ENCODE results near the gene S100A7A.
"Not testable (repeated sequence)": the region's sequence is repeated elsewhere in the genome, so short reads cannot be mapped to it uniquely, and the experiment has no call there.

The S100A7A gene

DNA sequence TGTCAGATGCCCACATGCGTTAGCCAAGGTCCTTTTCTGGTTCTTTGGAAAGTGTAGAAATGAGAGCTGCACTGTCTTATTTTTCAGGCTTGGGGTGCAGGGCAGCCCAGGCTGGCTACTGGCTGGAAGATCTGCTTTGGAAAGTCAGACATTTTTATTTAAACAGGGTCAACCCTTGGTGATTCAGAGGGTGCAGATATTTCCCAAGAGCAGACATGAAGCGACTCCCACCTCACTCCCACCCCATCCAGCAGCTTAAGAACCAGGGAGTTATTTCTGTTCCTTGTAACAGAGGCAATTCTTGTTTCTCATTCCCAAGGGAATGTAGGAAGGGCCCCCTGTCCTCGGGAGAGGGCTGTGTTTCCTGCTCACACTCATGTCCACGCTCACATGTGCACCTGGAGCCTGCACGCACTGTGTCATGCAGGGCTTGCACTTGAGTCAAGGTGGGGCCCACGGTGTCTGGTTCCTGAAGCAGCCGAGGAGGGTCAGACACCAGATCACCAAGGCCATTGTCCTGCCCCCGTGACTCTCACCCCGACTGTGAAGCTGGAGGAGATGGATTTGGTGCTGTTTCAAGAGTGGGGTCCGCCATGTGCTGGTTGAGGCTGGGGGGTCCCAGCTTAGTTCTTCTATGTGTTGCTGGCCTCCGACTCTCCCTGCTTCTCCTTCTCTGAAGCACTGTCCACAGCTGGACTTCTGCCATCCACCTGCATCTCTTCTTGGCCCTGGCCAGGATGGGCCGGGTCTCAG is 992 bp downstream of the S100A7A start:
- no peak for TF ChIP-seq CTBP1 (IDR thresholded peaks at IDR 0.05; ENCODE audit: borderline replicate concordance)
- CTCF ChIA-PET = no interaction called here
- POLR2A ChIA-PET = no interaction called here

DNA sequence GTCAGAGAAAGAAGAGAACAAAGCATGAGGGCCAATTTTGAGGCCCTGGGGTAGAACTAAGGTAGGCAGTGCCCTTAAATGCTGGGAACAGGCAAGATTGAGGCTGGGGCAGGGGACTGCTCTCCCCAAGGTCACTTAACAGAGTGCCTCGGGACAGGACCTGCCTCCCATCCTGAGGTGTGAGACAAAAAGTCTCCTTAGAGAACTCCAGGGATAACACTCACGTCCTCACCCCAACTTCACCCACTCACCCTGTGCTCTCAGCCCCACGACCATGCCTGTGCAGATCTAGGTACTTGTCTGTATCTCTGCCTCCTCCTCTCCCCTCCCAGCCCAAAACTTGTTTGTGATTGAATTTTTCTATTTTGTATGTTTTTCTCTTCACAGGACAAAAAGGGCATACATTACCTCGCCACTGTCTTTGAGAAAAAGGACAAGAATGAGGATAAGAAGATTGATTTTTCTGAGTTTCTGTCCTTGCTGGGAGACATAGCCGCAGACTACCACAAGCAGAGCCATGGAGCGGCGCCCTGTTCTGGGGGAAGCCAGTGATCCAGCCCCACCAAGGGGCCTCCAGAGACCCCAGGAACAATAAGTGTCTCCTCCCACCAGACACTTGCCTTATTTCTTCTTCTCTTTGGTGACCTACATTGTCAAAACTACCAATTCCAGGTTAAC is 2.6 kb downstream of the S100A7A start:
- POLR2A ChIA-PET; DNase-seq (ENCODE audit: extremely low spot score); CTCF ChIA-PET: not testable (repeated sequence)

More for the DNA sequence above, 992 bp downstream of the S100A7A start:
- DNase-seq (ENCODE audit: extremely low spot score) = no peak

DNA sequence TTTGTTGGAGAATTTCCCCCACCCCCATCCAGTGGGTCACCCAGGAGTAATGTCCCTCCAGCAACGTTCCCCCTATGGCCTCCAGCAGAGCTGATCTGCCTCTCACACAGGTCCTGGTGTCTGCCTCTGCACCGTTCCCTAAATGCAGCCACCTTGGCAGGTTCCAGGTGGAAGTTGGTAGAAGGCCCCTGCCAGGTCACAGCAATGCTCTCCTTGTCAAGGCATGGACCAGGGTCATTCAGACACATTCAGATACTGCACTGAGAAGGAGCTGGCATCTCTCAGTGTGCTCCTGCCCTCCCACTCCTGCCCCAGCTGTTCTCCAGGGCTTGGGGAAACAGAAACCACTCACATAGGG is 3.1 kb downstream of the S100A7A start:
- CTCF ChIA-PET; POLR2A ChIA-PET; DNase-seq (ENCODE audit: extremely low spot score): not testable (repeated sequence)

DNA sequence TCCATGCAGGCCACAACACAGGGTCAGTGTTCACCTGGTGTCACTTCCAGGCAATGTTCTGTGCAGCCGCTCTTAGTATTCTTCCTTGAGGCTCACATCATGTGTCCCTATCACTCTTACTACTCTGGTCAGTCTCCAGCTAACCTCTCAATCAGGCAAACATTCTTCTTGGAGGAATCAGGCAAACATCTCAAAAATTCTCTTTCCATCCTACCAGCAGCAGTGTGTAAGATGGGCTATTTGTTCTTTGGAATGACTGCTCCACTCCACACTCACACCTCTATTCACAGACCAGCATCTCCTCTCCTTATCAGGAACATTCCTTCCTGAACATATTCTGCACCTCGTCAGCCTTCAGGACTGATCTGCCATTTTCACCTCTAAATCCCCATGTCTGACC is 4.0 kb downstream of the S100A7A start:
- TF ChIP-seq SUZ12 (IDR thresholded peaks at IDR 0.05) (no peak), SP1 (IDR thresholded peaks at IDR 0.05) (no peak), ELF4 (IDR thresholded peaks at IDR 0.05) (no peak), ARNT (IDR thresholded peaks at IDR 0.05) (no peak)
- ChIA-PET CTCF (no interaction called here), POLR2A (no interaction called here)
- DNase-seq (ENCODE audit: extremely low spot score) = no peak

DNA sequence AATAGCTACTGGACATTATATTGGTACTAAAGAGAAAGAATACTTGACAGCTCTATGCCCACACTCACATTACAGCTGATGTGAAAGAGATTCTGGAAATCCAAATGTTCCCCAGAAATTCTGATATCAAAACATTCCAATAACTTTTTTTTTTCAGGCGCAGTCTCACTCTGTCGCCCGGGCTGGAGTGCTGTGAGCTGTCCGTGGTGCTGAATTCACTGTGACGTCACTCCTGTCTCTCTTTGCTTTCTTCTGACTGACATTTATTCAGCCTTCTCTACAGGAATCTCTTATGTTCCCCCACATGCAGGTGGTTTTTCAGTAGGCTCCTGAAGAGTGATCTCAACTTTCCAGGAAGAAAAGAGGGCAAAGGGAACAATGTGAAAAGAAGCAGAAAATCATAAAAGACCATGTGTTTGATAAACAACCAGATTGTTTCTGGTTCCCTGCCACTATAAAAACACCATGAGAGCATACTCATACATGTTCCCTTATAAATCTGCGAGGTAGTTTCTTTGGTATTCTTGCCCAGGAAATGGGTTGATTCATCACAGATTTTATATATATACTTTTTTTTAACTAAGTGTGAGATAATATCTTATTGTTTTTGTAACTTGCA is 6.2 kb downstream of the S100A7A start:
- ChIA-PET POLR2A (no interaction called here), CTCF (interaction anchor here (0.6 kb wide), 1 partner anchor 396 kb away, joined by 4 read pairs; no protein-coding TSS in a partner anchor)
- peak; percentile 73 for DNase-seq (ENCODE audit: extremely low spot score)
- TF ChIP-seq FOXA1 (IDR thresholded peaks at IDR 0.05) (no peak), FOXK2 (IDR thresholded peaks at IDR 0.05) (no peak), CTBP1 (IDR thresholded peaks at IDR 0.05; ENCODE audit: borderline replicate concordance) (no peak), FOXM1 (IDR thresholded peaks at IDR 0.05; ENCODE audit: borderline replicate concordance) (no peak), TARDBP (IDR thresholded peaks at IDR 0.05) (no peak), ARNT (IDR thresholded peaks at IDR 0.05) (no peak), HDGF (IDR thresholded peaks at IDR 0.05; ENCODE audit: borderline replicate concordance) (no peak), BHLHE40 (IDR thresholded peaks at IDR 0.05; ENCODE audit: borderline replicate concordance) (no peak), L3MBTL2 (conservative IDR thresholded peaks at IDR 0.05) (no peak), ZNF384 (IDR thresholded peaks at IDR 0.05) (peak; percentile 57; the same call in 1 of the 2 replicates), NFRKB (IDR thresholded peaks at IDR 0.05) (no peak), LEF1 (IDR thresholded peaks at IDR 0.05; ENCODE audit: borderline replicate concordance) (no peak), SUZ12 (IDR thresholded peaks at IDR 0.05) (no peak), ELF4 (IDR thresholded peaks at IDR 0.05) (no peak)
- TF ChIP-seq, protein P1, sequence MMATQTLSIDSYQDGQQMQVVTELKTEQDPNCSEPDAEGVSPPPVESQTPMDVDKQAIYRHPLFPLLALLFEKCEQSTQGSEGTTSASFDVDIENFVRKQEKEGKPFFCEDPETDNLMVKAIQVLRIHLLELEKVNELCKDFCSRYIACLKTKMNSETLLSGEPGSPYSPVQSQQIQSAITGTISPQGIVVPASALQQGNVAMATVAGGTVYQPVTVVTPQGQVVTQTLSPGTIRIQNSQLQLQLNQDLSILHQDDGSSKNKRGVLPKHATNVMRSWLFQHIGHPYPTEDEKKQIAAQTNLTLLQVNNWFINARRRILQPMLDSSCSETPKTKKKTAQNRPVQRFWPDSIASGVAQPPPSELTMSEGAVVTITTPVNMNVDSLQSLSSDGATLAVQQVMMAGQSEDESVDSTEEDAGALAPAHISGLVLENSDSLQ (IDR thresholded peaks at IDR 0.05) = peak; percentile 42; the same call in 1 of the 2 replicates

DNA sequence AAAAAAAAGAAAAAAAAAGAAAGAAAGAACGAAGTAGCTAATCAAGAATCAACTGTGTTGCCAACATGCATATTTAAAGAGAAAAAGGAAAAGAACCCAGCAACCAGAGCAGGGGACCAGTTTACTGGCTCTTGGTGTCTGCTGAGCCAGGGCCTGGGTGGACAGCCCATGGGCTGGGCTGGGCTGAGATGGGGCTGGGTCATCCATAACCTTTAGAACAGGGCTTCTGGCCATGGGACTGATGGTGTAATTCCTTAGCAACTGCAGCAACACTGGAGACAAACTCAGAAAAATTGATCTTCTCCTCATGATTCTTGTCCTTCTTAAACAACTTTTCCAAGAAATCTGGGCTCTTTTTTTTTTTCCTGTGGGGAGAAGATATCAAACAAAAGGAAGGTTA is 10.5 kb downstream of the S100A7A start:
- POLR2A ChIA-PET = no interaction called here
- TF ChIP-seq TARDBP (IDR thresholded peaks at IDR 0.05) (no peak), ARNT (IDR thresholded peaks at IDR 0.05) (no peak), CTBP1 (IDR thresholded peaks at IDR 0.05; ENCODE audit: borderline replicate concordance) (no peak), LEF1 (IDR thresholded peaks at IDR 0.05; ENCODE audit: borderline replicate concordance) (no peak), SP1 (IDR thresholded peaks at IDR 0.05) (no peak), SUZ12 (IDR thresholded peaks at IDR 0.05) (no peak), FOXA1 (IDR thresholded peaks at IDR 0.05) (no peak), BHLHE40 (IDR thresholded peaks at IDR 0.05; ENCODE audit: borderline replicate concordance) (no peak), ZNF384 (IDR thresholded peaks at IDR 0.05) (no peak), FOXM1 (IDR thresholded peaks at IDR 0.05; ENCODE audit: borderline replicate concordance) (no peak), FOXK2 (IDR thresholded peaks at IDR 0.05) (no peak), ELF4 (IDR thresholded peaks at IDR 0.05) (no peak), NFRKB (IDR thresholded peaks at IDR 0.05) (no peak), HDGF (IDR thresholded peaks at IDR 0.05; ENCODE audit: borderline replicate concordance) (no peak), L3MBTL2 (conservative IDR thresholded peaks at IDR 0.05) (no peak)
- TF ChIP-seq, protein P1 (IDR thresholded peaks at IDR 0.05) = no peak
- CTCF ChIA-PET = interaction anchor here (0.7 kb wide), 1 partner anchor 62 kb away, joined by 3 read pairs; no protein-coding TSS in a partner anchor
- DNase-seq (ENCODE audit: extremely low spot score) = no peak

DNA sequence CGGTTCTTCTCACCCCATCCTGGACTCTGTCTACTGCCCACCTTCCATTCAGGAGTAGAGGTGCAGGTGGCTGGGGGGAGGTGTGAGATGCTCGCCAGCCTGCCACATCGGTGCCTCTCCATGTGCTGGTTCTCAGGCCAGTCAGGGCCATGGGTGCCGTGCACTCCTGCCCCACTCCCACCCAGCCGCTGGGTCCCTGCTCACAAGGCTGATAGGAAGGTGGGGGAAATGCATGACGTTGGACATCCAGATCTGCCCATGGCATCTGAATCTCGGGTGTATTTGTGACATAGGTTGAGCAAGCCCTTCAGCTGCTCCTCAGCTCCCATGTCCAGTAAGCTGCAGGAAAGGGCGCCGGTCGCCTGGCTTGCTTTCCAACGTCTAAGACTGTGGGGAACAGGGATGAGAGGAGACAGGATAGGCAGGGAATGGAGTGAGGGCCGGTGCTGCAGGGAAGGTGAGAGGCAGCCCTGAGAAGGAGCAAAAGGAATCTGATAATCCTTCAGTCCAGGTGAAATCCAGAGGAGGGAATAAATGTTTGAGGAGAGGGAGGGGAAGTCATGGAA is 11.8 kb downstream of the S100A7A start:
- CTCF ChIA-PET = no interaction called here
- no peak for DNase-seq (ENCODE audit: extremely low spot score)
- POLR2A ChIA-PET = no interaction called here
- TF ChIP-seq ZNF384 (IDR thresholded peaks at IDR 0.05) = no peak
- no peak for TF ChIP-seq SUZ12 (IDR thresholded peaks at IDR 0.05)
- TF ChIP-seq, protein P1 (IDR thresholded peaks at IDR 0.05) = no peak
- TF ChIP-seq ELF4 (IDR thresholded peaks at IDR 0.05) = no peak
- no peak for TF ChIP-seq BHLHE40 (IDR thresholded peaks at IDR 0.05; ENCODE audit: borderline replicate concordance)
- no peak for TF ChIP-seq HDGF (IDR thresholded peaks at IDR 0.05; ENCODE audit: borderline replicate concordance)

Data from HEK293T (cell line).